GM12875 (cell line): ENCODE measurements around the gene PTGIR.

Experiments used
- H3K4me3 ChIP-seq: one replicate; pipeline ENCODE4 v1.5.1; 2011; ENCODE audit warnings: low read depth, low read length, control low read depth
- CTCF ChIP-seq: IDR thresholded peaks from 2 replicates; pipeline ENCODE4 v1.5.1; 2011; ENCODE audit warnings: low read depth, mild to moderate bottlenecking, control low read depth, inconsistent platforms, low read length, moderate library complexity, borderline replicate concordance; ENCODE audit not compliant: insufficient read depth

The PTGIR gene

GRCh38 chr19:46621191-46622117 lies 3.4 kb downstream of the PTGIR start:
- no peak for TF ChIP-seq CTCF
- peak overlapping the region; percentile 19 for H3K4me3 ChIP-seq

GRCh38 chr19:46620716-46621115 lies 4.2 kb downstream of the PTGIR start:
- no peak overlapping the region for H3K4me3 ChIP-seq
- TF ChIP-seq CTCF, result no peak

- TF ChIP-seq CTCF, result no peak
- H3K4me3 ChIP-seq, result no peak overlapping the region
Observed at GRCh38 chr19:46620267-46620666, 4.6 kb downstream of the PTGIR start.

GRCh38 chr19:46618670-46619231 lies 6.1 kb downstream of the PTGIR start:
- TF ChIP-seq CTCF, result no peak
- peak overlapping the region; percentile 33 for H3K4me3 ChIP-seq

GRCh38 chr19:46617601-46618000 lies 7.3 kb downstream of the PTGIR start:
- TF ChIP-seq CTCF, result no peak

GRCh38 chr19:46616631-46617322 lies 8.1 kb downstream of the PTGIR start:
- TF ChIP-seq CTCF, result peak; percentile 38; the same call in 1 of the 2 replicates
- no peak overlapping the region for H3K4me3 ChIP-seq

More at GRCh38 chr19:46617601-46618000, 7.3 kb downstream of the PTGIR start:
- H3K4me3 ChIP-seq, result no peak overlapping the region
